Right atrium auricular region (tissue), 2 donors: Measurements from ENCODE around the gene ADAMTS16. TPM values are rescaled to one million over a fixed set of nuclear protein-coding genes. Genes with fewer than 3 reads are reported as not detected.

ENCODE experiments used
- DNase-seq: peaks from one replicate; pipeline ENCODE4 v3.0.0-alpha.2; 2019; ENCODE audit warnings: low spot score
- H3K27ac ChIP-seq, 2 donors: fragments of 200-600 bp; sonication (generic); 1 replicate in 1 of 2; 2 replicates in 1 of 2; pipeline ENCODE4 v1.5.1; 2016 to 2019
- H3K27me3 ChIP-seq, 2 donors: fragments of 200-600 bp; sonication (generic); one replicate each; pipeline versions ENCODE4 v1.5.1 to v1.6.0; 2017 to 2019
- H3K36me3 ChIP-seq: fragments of 200-600 bp; sonication (generic); one replicate; pipeline ENCODE4 v1.5.1; 2016
- H3K4me1 ChIP-seq, 2 donors: fragments of 200-600 bp; sonication (generic); one replicate each; pipeline versions ENCODE4 v1.5.1 to v1.6.0; 2017 to 2019
- H3K4me3 ChIP-seq, 2 donors: fragments of 200-600 bp; sonication (generic); 1 replicate in 1 of 2; 2 replicates in 1 of 2; pipeline ENCODE4 v1.5.1; 2017 to 2019; ENCODE audit warnings: mild to moderate bottlenecking in 1 of 2, moderate library complexity in 1 of 2
- H3K9me3 ChIP-seq, 2 donors: fragments of 200-600 bp; sonication (generic); one replicate each; pipeline ENCODE4 v1.5.1; 2019
- CTCF ChIP-seq, 2 donors: fragments of 200-600 bp; sonication (generic); IDR thresholded peaks; one replicate each; pipeline ENCODE4 v1.5.1; 2019; ENCODE audit warnings: antibody characterized with exemption in 2 of 2
- total RNA-seq, 2 donors: library from RNA; depleted of rRNA; stranded (reverse); fragments of >200 nt; gene quantifications; one replicate each; pipeline ENCODE4 v1.1.0, GENCODE V29; 2016

Gene ADAMTS16
- total RNA-seq, 2 donors from 2014 or later, result not detected

GRCh38 chr5:5234912-5235311 is 94.8 kb downstream of the ADAMTS16 start:
- no peak overlapping the region for H3K27ac ChIP-seq
- no peaks in the 10 kb centered on the region for H3K36me3 ChIP-seq
- H3K9me3 ChIP-seq, result no peaks in the 10 kb centered on the region
- no peak for TF ChIP-seq CTCF (IDR thresholded peaks at IDR 0.05)
- H3K4me3 ChIP-seq, result no peak overlapping the region
- H3K4me1 ChIP-seq, result no peaks in the 10 kb centered on the region
- DNase-seq, result no peak
- no peaks in the 10 kb centered on the region for H3K27me3 ChIP-seq

- Histone ChIP-seq H3K4me3 (no peak overlapping the region), H3K36me3 (no peaks in the 10 kb centered on the region), H3K27me3 (no peaks in the 10 kb centered on the region), H3K4me1 (no peaks in the 10 kb centered on the region), H3K27ac (no peak overlapping the region), H3K9me3 (no peaks in the 10 kb centered on the region)
- no peak for DNase-seq
- no peak for TF ChIP-seq CTCF (IDR thresholded peaks at IDR 0.05)
Observed at GRCh38 chr5:5235685-5236084, 95.6 kb downstream of the ADAMTS16 start.

- Histone ChIP-seq H3K36me3 (no peaks in the 10 kb centered on the region), H3K4me1 (no peaks in the 10 kb centered on the region), H3K9me3 (no peaks in the 10 kb centered on the region), H3K27ac (no peak overlapping the region), H3K27me3 (no peaks in the 10 kb centered on the region), H3K4me3 (no peak overlapping the region)
- DNase-seq, result no peak
- no peak for TF ChIP-seq CTCF (IDR thresholded peaks at IDR 0.05)
Observed at GRCh38 chr5:5239191-5239590, 99.1 kb downstream of the ADAMTS16 start.

GRCh38 chr5:5240234-5240633 is 100.1 kb downstream of the ADAMTS16 start:
- H3K36me3 ChIP-seq, result no peaks in the 10 kb centered on the region
- no peaks in the 10 kb centered on the region for H3K27me3 ChIP-seq
- H3K9me3 ChIP-seq, result no peaks in the 10 kb centered on the region
- no peak overlapping the region for H3K27ac ChIP-seq
- no peak for TF ChIP-seq CTCF (IDR thresholded peaks at IDR 0.05)
- no peaks in the 10 kb centered on the region for H3K4me1 ChIP-seq
- H3K4me3 ChIP-seq, result no peak overlapping the region
- DNase-seq, result no peak

DNA sequence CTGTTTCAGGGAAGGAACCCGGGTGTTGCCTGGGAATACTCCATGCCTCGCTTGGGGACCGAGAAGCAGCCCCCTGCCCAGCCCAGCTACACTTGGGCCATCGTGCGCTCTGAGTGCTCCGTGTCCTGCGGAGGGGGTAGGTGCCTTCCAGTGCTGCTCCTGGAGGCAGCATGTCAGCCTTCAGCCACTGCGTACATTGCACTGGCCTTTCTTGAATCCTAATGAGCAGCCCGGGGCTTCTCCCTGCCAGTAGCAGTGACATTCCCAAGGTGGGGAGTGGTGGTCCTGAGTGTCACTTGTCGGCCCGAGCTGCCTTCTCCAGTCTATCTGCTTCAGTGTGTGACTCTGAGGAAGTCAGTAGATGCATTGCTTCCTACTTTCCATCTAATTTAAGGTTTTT is 101.9 kb downstream of the ADAMTS16 start:
- TF ChIP-seq CTCF (IDR thresholded peaks at IDR 0.05), result no peak
- DNase-seq, result no peak
- H3K27me3 ChIP-seq, result no peaks in the 10 kb centered on the region

GRCh38 chr5:5246736-5247135 is 106.6 kb downstream of the ADAMTS16 start:
- Histone ChIP-seq H3K36me3 (no peaks in the 10 kb centered on the region), H3K27me3 (no peaks in the 10 kb centered on the region), H3K27ac (no peak overlapping the region), H3K4me1 (no peaks in the 10 kb centered on the region), H3K4me3 (no peak overlapping the region), H3K9me3 (no peaks in the 10 kb centered on the region)
- DNase-seq, result no peak
- TF ChIP-seq CTCF (IDR thresholded peaks at IDR 0.05), result no peak

More for the DNA sequence above, 101.9 kb downstream of the ADAMTS16 start:
- Histone ChIP-seq H3K27ac (no peak overlapping the region), H3K4me1 (no peaks in the 10 kb centered on the region), H3K36me3 (no peaks in the 10 kb centered on the region), H3K4me3 (no peak overlapping the region), H3K9me3 (no peaks in the 10 kb centered on the region)
